Neural progenitor cell (in vitro differentiated cells): Measurements from ENCODE around the gene PKHD1.

Source experiments
- CTCF ChIP-seq: fragments of 200-600 bp; sonication (generic); IDR thresholded peaks from 2 replicates; pipeline ENCODE4 v1.5.1; 2017; ENCODE audit warnings: antibody characterized with exemption, mild to moderate bottlenecking
- EZH2 ChIP-seq: fragments of 200-600 bp; sonication (generic); IDR thresholded peaks from 2 replicates; pipeline ENCODE4 v1.6.1; 2017; ENCODE audit warnings: antibody characterized with exemption, mild to moderate bottlenecking, moderate library complexity
- EZH2phosphoT487 ChIP-seq: fragments of 200-600 bp; sonication (generic); IDR thresholded peaks from 2 replicates; pipeline ENCODE4 v1.6.1; 2017; ENCODE audit warnings: antibody characterized with exemption

- no peak for TF ChIP-seq CTCF
- TF ChIP-seq EZH2 = no peak
- no peak for TF ChIP-seq EZH2phosphoT487
Observed at GRCh38 chr6:51932956-51933355, 154.5 kb downstream of the PKHD1 start.
